MM.1S (cell line): ENCODE data around the gene TPX2.

Experiments used
- DNase-seq: peaks from one replicate; pipeline ENCODE4 v3.0.0-alpha.2; 2015
- H2AFZ ChIP-seq: fragments of 300-600 bp; sonication (generic); 2 replicates; pipeline ENCODE4 v1.6.0; 2016; ENCODE audit warnings: antibody characterized with exemption, low read length
- H3F3A ChIP-seq: fragments of 300-600 bp; sonication (generic); 2 replicates; pipeline ENCODE4 v1.6.1; 2016; ENCODE audit warnings: mild to moderate bottlenecking, antibody characterized with exemption, low read length, moderate library complexity, mixed read lengths; ENCODE audit not compliant: insufficient read depth
- H3K27ac ChIP-seq: fragments of 300-600 bp; sonication (generic); 2 replicates; pipeline ENCODE4 v1.5.1; 2016; ENCODE audit warnings: mild to moderate bottlenecking, low read length
- H3K27me3 ChIP-seq: fragments of 300-600 bp; sonication (generic); replicated peaks from 2 replicates; pipeline ENCODE4 v1.6.0; 2016; ENCODE audit warnings: low read length; ENCODE audit not compliant: insufficient read depth
- H3K36me3 ChIP-seq: fragments of 300-600 bp; sonication (generic); replicated peaks from 2 replicates; pipeline ENCODE4 v1.6.1; 2016; ENCODE audit warnings: mild to moderate bottlenecking, low read length, mixed read lengths; ENCODE audit not compliant: insufficient read depth
- H3K4me1 ChIP-seq: fragments of 300-600 bp; sonication (generic); 2 replicates; pipeline ENCODE4 v1.6.1; 2016; ENCODE audit warnings: low read length, mixed read lengths
- H3K4me2 ChIP-seq: fragments of 300-600 bp; sonication (generic); 2 replicates; pipeline ENCODE4 v1.6.0; 2016; ENCODE audit warnings: low read depth, low read length
- H3K4me3 ChIP-seq: fragments of 300-600 bp; sonication (generic); 2 replicates; pipeline ENCODE4 v1.5.1; 2016; ENCODE audit warnings: low read length, mixed read lengths
- H3K79me2 ChIP-seq: fragments of 300-600 bp; sonication (generic); 2 replicates; pipeline ENCODE4 v1.6.1; 2016; ENCODE audit warnings: mixed run types, low read length, mixed read lengths
- H3K9ac ChIP-seq: fragments of 300-600 bp; sonication (generic); 2 replicates; pipeline ENCODE4 v1.6.1; 2016; ENCODE audit warnings: low read length, mixed read lengths
- H3K9me2 ChIP-seq: fragments of 300-600 bp; sonication (generic); replicated peaks from 2 replicates; pipeline ENCODE4 v1.6.1; 2016; ENCODE audit warnings: mild to moderate bottlenecking, low read length, mixed read lengths; ENCODE audit not compliant: insufficient read depth
- H3K9me3 ChIP-seq: fragments of 300-600 bp; sonication (generic); replicated peaks from 2 replicates; pipeline ENCODE4 v1.6.1; 2016; ENCODE audit warnings: mild to moderate bottlenecking, low read length, mixed read lengths; ENCODE audit not compliant: insufficient read depth
- H4K20me1 ChIP-seq: fragments of 300-600 bp; sonication (generic); 2 replicates; pipeline ENCODE4 v1.6.1; 2016; ENCODE audit warnings: mild to moderate bottlenecking, low read length, moderate library complexity, mixed read lengths; ENCODE audit not compliant: insufficient read depth
- CTCF ChIP-seq: fragments of 300-600 bp; sonication (generic); IDR thresholded peaks from 2 replicates; pipeline ENCODE4 v1.5.1; 2016; ENCODE audit warnings: antibody characterized with exemption, low read length, mixed read lengths
- EZH2 ChIP-seq: fragments of 300-600 bp; sonication (generic); optimal IDR thresholded peaks from 2 replicates; pipeline ENCODE3; 2017; ENCODE audit warnings: low read depth, mild to moderate bottlenecking, antibody characterized with exemption, low read length, mixed read lengths
- EZH2phosphoT487 ChIP-seq: fragments of 300-600 bp; sonication (generic); IDR thresholded peaks from 2 replicates; pipeline ENCODE4 v1.6.1; 2018; ENCODE audit warnings: antibody characterized with exemption, low read length

TPX2 gene

GRCh38 chr20:31699801-31700728 is 39.0 kb upstream of the TPX2 start:
- TF ChIP-seq CTCF, result no peak
- TF ChIP-seq EZH2, result no peak
- no peak for TF ChIP-seq EZH2phosphoT487
- H3K27ac ChIP-seq, result peak overlapping the region; percentile 98
- DNase-seq, result no peak
- H3K27me3 ChIP-seq, result no peaks in the 10 kb centered on the region
- no peak overlapping the region for H2AFZ ChIP-seq
- peaks cover 97% of the 10 kb centered on the region for H3K79me2 ChIP-seq
- H3K9me2 ChIP-seq, result no peaks in the 10 kb centered on the region
- H3K9me3 ChIP-seq, result no peaks in the 10 kb centered on the region
- H3K36me3 ChIP-seq, result peaks cover 13% of the 10 kb centered on the region
- no peaks in the 10 kb centered on the region for H4K20me1 ChIP-seq
- H3K4me3 ChIP-seq, result no peak overlapping the region
- peaks cover 76% of the 10 kb centered on the region for H3K4me1 ChIP-seq
- H3K4me2 ChIP-seq, result peak overlapping the region; percentile 53
- H3K9ac ChIP-seq, result peak overlapping the region; percentile 62
- H3F3A ChIP-seq, result peaks cover 68% of the 10 kb centered on the region

- H3K4me2 ChIP-seq, result peak overlapping the region; percentile 53; the same call in 1 of the 2 replicates
- no peak for DNase-seq
- H3K9me3 ChIP-seq, result no peaks in the 10 kb centered on the region
- no peak overlapping the region for H3K4me3 ChIP-seq
- no peaks in the 10 kb centered on the region for H3K9me2 ChIP-seq
- H3K9ac ChIP-seq, result peak overlapping the region; percentile 7; the same call in 1 of the 2 replicates
- peaks cover 75% of the 10 kb centered on the region for H3K4me1 ChIP-seq
- H2AFZ ChIP-seq, result no peak overlapping the region
- H3K27me3 ChIP-seq, result no peaks in the 10 kb centered on the region
- peaks cover 13% of the 10 kb centered on the region for H3K36me3 ChIP-seq
- no peaks in the 10 kb centered on the region for H4K20me1 ChIP-seq
- TF ChIP-seq EZH2phosphoT487 (no peak), EZH2 (no peak), CTCF (no peak)
- peaks cover 96% of the 10 kb centered on the region for H3K79me2 ChIP-seq
- peaks cover 66% of the 10 kb centered on the region for H3F3A ChIP-seq
- H3K27ac ChIP-seq, result peak overlapping the region; percentile 98
These were observed 38.3 kb upstream of the TPX2 start for GRCh38 chr20:31700747-31701146.

GRCh38 chr20:31701591-31701990 is 37.5 kb upstream of the TPX2 start:
- no peak for TF ChIP-seq EZH2phosphoT487
- TF ChIP-seq CTCF, result no peak
- no peak for TF ChIP-seq EZH2
- DNase-seq, result no peak
- Histone ChIP-seq H3K4me3 (no peak overlapping the region), H3F3A (peaks cover 66% of the 10 kb centered on the region), H3K9ac (peak overlapping the region; percentile 6; the same call in 1 of the 2 replicates), H3K4me2 (peak overlapping the region; percentile 1; the same call in 1 of the 2 replicates), H3K9me3 (no peaks in the 10 kb centered on the region), H3K9me2 (no peaks in the 10 kb centered on the region), H3K79me2 (peaks cover 96% of the 10 kb centered on the region), H2AFZ (no peak overlapping the region), H3K27me3 (no peaks in the 10 kb centered on the region), H4K20me1 (no peaks in the 10 kb centered on the region), H3K4me1 (peaks cover 75% of the 10 kb centered on the region), H3K36me3 (peaks cover 11% of the 10 kb centered on the region), H3K27ac (peak overlapping the region; percentile 98; the same call in 1 of the 2 replicates)
